Measurements from ENCODE around the gene CRB1. TPM values are rescaled to one million over a fixed set of nuclear protein-coding genes. Genes with fewer than 3 reads are reported as not detected.

Gene CRB1
- total RNA-seq, 2 experiments from 2014 or later, result 0.09 TPM; not detected in 1

DNA sequence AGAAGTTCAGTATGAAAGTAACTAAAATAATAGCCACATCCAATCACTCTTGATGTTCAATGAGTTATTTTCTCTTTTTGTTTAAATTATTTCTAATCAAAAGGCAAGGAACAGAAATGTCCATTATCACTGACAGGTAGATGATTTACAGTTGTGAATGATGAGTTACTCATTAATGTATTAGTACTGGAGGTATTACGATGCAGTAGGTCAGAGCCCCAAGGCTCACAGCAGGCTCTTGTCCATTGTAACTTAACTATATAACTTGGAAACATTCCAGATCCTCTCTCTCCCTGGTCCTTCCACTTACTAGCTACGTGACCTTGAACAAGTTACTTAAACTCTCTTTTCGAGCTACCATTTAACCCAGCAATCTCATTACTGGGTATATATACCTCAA, 39.5 kb downstream of the CRB1 start:
- Mint-ChIP-seq H3K4me3 (no peak overlapping the region), H3K27ac (no peak overlapping the region), H3K4me1 (no peaks in the 10 kb centered on the region), H3K9me3 (no peaks in the 10 kb centered on the region), H3K27me3 (peaks cover 1% of the 10 kb centered on the region), H3K36me3 (no peaks in the 10 kb centered on the region)
- ATAC-seq (ENCODE audit: low read depth) (no peak), DNase-seq (no peak)
- POLR2A ChIA-PET, result no interaction called here

DNA sequence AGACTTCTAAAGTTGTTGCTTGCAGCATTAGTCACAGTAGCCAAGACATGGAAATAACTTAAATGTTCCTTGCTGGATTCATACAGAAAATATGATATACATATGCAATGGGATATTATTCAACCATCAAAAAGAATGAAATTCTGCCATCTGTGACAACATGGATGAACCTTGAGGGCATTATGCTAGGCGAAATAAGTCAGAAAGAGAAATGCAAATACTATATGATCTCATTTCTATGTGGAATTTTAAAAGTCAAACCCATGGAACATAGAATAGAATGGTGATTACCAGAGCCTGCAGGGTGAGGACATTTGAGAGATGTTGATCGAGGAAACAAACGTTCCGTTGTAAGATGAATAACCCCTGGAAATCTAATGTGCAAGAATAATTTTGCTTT, 43.0 kb downstream of the CRB1 start:
- POLR2A ChIA-PET, result no interaction called here
- peaks cover 2% of the 10 kb centered on the region for H3K27me3 Mint-ChIP-seq
- no peak overlapping the region for H3K27ac Mint-ChIP-seq
- no peaks in the 10 kb centered on the region for H3K36me3 Mint-ChIP-seq
- H3K4me1 Mint-ChIP-seq, result no peaks in the 10 kb centered on the region
- DNase-seq (no peak), ATAC-seq (ENCODE audit: low read depth) (no peak)
- H3K9me3 Mint-ChIP-seq, result no peaks in the 10 kb centered on the region
- H3K4me3 Mint-ChIP-seq, result no peak overlapping the region

DNA sequence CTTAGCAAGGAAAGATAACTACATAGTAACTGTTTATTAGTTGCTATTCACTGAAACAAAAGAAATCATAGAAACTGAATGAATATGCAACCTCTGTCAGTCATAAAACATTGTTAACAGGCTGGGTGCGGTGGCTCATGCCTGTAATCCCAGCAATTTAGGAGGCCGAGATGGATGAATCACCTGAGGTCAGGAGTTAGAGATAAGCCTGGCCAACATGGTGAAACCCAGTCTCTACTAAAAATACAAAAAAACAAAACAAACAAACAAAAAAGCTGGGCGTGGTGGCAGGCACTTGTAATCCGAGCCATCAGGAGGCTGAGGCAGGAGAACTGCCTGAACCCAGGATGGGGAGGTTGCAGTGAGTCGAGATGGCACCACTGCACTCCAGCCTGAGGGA, 44.1 kb downstream of the CRB1 start:
- no peak overlapping the region for H3K27ac Mint-ChIP-seq
- H3K4me1 Mint-ChIP-seq, result no peaks in the 10 kb centered on the region
- no peaks in the 10 kb centered on the region for H3K36me3 Mint-ChIP-seq
- DNase-seq (no peak), ATAC-seq (ENCODE audit: low read depth) (no peak)
- POLR2A ChIA-PET, result no interaction called here
- no peak overlapping the region for H3K4me3 Mint-ChIP-seq
- peaks cover 2% of the 10 kb centered on the region for H3K27me3 Mint-ChIP-seq
- no peaks in the 10 kb centered on the region for H3K9me3 Mint-ChIP-seq

DNA sequence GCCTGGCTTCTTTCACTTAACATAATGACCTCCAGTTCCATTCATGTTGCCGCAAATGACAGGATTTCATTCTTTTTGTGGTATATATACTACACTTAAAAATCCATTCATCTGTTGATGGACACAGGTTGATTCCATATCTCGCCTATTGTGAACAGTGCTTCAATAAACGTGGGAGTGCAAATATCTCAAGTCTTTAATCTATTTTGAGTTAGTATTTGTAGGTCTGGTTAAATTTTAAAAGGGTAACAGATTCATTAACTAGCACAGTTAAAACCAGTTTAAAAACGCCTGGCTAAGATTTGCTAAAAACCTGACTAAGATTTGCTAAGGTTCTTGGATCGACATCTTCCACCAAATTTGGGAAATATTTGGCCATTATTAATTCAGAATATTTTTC, 45.7 kb downstream of the CRB1 start:
- Mint-ChIP-seq H3K36me3 (no peaks in the 10 kb centered on the region), H3K4me1 (no peaks in the 10 kb centered on the region), H3K27ac (no peak overlapping the region), H3K27me3 (peaks cover 2% of the 10 kb centered on the region), H3K4me3 (no peak overlapping the region), H3K9me3 (no peaks in the 10 kb centered on the region)
- POLR2A ChIA-PET, result no interaction called here
- ATAC-seq (ENCODE audit: low read depth) (no peak), DNase-seq (no peak)

DNA sequence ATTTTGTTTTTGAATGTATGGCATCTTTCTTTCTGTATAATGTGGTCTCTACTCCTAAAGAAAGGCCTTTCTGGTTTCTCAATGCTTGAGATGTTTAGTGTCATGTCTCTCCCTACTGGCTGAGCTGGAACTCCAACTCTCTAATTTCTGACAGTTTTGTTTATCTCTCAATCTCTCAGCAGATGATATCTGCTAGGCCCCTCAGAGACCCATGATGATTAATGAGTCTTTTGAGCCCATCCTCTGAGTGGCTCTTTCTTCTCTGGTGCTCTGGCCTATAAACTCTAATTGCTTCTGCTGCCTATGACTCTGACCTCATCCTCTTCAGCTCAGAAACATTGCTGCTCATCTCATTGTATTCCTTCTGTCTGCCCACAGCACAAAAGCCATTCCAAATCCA, 46.6 kb downstream of the CRB1 start:
- no peaks in the 10 kb centered on the region for H3K36me3 Mint-ChIP-seq
- no peak overlapping the region for H3K27ac Mint-ChIP-seq
- DNase-seq (no peak), ATAC-seq (ENCODE audit: low read depth) (no peak)
- H3K4me1 Mint-ChIP-seq, result no peaks in the 10 kb centered on the region
- peaks cover 2% of the 10 kb centered on the region for H3K27me3 Mint-ChIP-seq
- no peaks in the 10 kb centered on the region for H3K9me3 Mint-ChIP-seq
- H3K4me3 Mint-ChIP-seq, result no peak overlapping the region
- POLR2A ChIA-PET, result no interaction called here

DNA sequence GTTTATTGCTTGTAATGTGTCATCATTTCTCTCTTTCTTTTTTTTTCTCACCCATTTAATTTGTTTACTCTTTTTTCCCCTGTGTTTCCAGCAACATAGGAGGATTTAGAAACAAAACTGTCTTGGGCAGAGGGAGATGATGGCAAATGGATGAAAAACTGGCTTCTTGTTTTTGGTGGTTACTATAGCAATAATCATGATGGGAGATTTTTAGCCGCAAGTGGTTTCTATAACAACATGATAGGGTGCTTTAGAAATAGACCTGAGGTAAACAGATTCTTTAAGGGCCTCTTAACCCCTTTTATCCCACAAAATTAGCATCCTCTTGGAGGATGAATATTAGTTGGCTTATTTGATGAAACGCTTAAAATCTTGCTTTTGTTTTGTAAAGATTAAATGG, 51.6 kb downstream of the CRB1 start:
- Mint-ChIP-seq H3K4me1 (no peaks in the 10 kb centered on the region), H3K9me3 (no peaks in the 10 kb centered on the region), H3K27ac (no peak overlapping the region), H3K4me3 (no peak overlapping the region), H3K27me3 (no peaks in the 10 kb centered on the region), H3K36me3 (no peaks in the 10 kb centered on the region)
- ATAC-seq (ENCODE audit: low read depth) (no peak), DNase-seq (no peak)
- POLR2A ChIA-PET, result no interaction called here

DNA sequence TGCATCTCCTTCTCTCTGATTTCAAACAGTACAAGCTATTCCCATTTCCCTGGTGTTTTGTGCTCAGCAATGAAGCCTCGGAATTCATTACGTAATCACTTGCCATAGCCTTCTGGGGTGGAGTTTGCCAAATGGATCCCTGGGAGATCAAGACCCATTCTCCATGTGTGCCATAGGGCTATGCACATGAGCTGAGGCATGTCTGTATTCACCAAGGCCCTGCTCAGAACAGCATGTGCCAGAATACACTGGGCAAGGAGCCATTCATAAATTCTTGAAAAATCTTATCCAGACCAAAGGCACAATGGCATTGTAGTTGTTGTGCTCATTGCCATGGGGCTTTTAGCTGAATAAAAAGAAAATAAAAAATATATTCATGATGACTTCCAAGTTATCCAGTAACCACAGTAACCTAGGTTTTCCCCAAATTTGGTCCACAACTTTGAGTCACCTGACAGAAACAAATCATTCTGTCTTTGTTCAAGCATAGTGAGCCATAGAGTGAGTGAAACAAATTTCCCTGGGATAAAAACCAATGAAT, 53.0 kb downstream of the CRB1 start:
- Mint-ChIP-seq H3K27ac (no peak overlapping the region), H3K4me3 (no peak overlapping the region), H3K9me3 (no peaks in the 10 kb centered on the region), H3K36me3 (no peaks in the 10 kb centered on the region), H3K4me1 (no peaks in the 10 kb centered on the region), H3K27me3 (no peaks in the 10 kb centered on the region)
- POLR2A ChIA-PET, result no interaction called here
- no peak for ATAC-seq (ENCODE audit: low read depth)
- no peak for DNase-seq

DNA sequence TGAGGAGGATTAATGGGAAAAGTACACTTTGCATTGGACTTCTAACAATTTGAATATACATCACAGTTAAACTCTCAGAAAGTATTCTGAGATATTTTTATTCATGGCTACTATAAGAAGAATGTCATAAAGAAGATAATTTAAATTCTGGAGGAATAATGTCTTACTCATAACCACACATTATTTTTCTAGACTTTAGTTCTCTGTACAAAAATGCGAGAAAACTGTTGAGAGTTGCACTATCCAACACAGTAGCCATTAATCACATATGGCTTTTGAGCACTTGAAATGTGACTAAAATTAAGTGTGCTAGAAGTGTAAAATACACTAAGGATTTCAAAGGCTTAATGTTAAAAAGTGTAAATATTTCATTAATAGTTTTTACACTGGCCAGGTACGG, 53.8 kb downstream of the CRB1 start:
- Mint-ChIP-seq H3K27me3 (no peaks in the 10 kb centered on the region), H3K27ac (no peak overlapping the region), H3K36me3 (no peaks in the 10 kb centered on the region), H3K4me1 (no peaks in the 10 kb centered on the region), H3K9me3 (no peaks in the 10 kb centered on the region), H3K4me3 (no peak overlapping the region)
- no peak for ATAC-seq (ENCODE audit: low read depth)
- POLR2A ChIA-PET, result no interaction called here
- DNase-seq, result no peak

DNA sequence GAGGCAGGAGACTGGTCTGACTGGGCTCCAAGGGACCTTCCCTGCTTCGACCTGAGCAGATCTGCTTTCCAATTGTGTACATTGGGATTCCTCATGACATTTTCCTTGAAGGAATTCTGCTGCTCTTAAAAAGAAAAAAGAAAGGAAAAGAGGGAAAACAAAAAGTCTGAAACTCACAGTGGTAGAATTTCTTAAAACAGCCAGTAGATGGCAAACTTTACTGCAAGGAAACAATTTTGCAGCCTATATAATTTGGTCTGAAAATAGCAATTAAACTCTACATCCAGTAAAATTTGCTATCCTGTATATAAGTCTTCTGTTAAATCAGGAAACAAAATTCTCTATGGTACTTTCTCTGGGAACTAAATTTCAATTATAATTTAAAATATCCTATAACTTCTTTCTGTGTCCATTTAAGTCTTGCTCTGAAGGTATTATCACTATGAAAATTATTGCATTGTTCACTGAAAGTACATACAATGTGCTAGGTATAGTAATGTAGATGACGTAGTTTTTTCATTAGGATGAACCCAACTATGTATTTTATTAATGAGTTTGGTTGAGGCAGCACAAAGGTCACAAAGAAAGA, 59.8 kb downstream of the CRB1 start:
- no peaks in the 10 kb centered on the region for H3K9me3 Mint-ChIP-seq
- POLR2A ChIA-PET, result no interaction called here
- H3K4me1 Mint-ChIP-seq, result no peaks in the 10 kb centered on the region
- peaks cover 10% of the 10 kb centered on the region for H3K27me3 Mint-ChIP-seq
- no peak overlapping the region for H3K4me3 Mint-ChIP-seq
- H3K36me3 Mint-ChIP-seq, result no peaks in the 10 kb centered on the region
- H3K27ac Mint-ChIP-seq, result no peak overlapping the region
- no peak for ATAC-seq (ENCODE audit: low read depth)
- no peak for DNase-seq

DNA sequence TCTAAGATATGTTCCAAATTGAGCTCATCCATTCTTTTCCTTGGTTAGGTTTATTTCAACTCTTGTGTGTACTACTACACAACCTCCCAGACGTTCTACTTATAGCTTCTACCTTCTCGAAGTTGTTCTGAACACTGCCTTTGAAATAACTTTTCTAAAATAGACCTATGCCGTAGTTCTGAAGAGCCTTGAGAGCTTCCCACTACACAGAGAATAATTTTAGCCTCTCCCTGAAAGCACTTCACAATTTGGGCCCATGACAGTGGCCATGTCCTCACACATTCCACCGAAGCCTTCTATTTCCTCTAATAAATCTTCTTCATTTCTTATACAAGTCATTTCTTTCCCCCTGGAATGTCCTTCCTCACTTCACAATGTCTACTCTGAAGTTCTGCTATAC, 62.2 kb downstream of the CRB1 start:
- no peak for DNase-seq
- Mint-ChIP-seq H3K27ac (no peak overlapping the region), H3K27me3 (peaks cover 10% of the 10 kb centered on the region), H3K36me3 (no peaks in the 10 kb centered on the region), H3K9me3 (no peaks in the 10 kb centered on the region), H3K4me3 (no peak overlapping the region), H3K4me1 (no peaks in the 10 kb centered on the region)
- POLR2A ChIA-PET, result no interaction called here
- ATAC-seq (ENCODE audit: low read depth), result no peak

DNA sequence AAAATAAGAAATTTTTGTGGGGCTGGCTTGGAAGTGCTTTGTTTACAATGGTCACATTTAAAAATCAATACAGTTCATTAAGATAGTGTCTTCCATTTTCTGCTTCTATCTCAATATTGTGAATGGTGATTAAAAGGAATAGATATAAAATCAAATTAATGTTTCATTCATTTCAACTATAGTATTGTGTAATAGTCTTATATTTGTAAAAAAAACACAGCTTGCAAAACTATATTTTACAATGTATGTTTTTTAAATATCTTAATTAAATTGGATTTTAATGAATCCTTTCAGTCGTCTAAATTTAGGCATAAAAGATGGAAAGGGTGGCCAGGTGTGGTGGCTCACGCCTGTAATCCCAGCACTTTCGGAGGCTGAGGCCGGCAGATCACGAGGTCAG, 63.5 kb downstream of the CRB1 start:
- H3K36me3 Mint-ChIP-seq, result no peaks in the 10 kb centered on the region
- no peak for DNase-seq
- POLR2A ChIA-PET, result no interaction called here
- peaks cover 10% of the 10 kb centered on the region for H3K27me3 Mint-ChIP-seq
- no peaks in the 10 kb centered on the region for H3K9me3 Mint-ChIP-seq
- H3K4me3 Mint-ChIP-seq, result no peak overlapping the region
- ATAC-seq (ENCODE audit: low read depth), result no peak
- H3K4me1 Mint-ChIP-seq, result peaks cover 2% of the 10 kb centered on the region
- H3K27ac Mint-ChIP-seq, result no peak overlapping the region

DNA sequence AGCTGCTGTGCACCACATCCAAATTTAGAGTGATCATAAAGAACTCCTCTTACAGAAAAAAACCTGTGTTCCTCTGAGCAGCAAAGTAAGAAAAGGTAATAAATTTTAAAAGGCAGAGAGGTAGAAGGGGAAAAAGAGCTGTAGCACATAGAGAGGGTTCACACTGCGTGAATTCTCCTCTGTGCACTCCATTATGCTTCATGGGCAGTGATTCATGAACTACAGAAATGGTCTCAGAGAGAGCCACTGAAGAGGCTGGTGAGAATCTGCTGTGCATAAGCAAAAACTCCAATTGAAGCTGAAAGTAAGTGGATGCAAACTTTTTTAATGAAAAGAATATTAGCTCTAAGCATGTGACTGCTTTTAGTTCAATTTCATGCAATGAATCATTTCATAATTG, 65.0 kb downstream of the CRB1 start:
- ATAC-seq (ENCODE audit: low read depth), result no peak

DNA sequence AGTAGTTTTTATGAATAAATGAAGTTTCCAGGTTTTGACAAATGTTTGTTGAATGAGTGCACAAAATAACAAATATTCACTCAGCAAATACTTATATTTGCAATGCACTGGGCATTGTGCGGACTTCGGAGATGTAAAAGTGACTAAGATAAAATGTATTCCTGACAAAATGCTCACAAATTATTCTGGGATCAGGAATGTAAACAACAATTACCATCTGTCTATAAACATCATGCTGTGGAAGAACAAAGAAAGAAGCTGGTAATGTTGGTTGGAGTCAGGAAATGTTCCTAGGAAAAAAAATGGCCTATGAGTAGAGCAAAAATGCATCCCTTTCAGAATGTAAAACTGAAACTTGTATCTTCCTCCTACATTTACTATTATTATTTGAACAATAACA, 68.5 kb downstream of the CRB1 start:
- peaks cover 6% of the 10 kb centered on the region for H3K4me1 Mint-ChIP-seq
- peaks cover 5% of the 10 kb centered on the region for H3K36me3 Mint-ChIP-seq
- H3K27ac Mint-ChIP-seq, result no peak overlapping the region
- H3K27me3 Mint-ChIP-seq, result peaks cover 2% of the 10 kb centered on the region
- no peak overlapping the region for H3K4me3 Mint-ChIP-seq
- ATAC-seq (ENCODE audit: low read depth) (no peak), DNase-seq (no peak)
- POLR2A ChIA-PET, result no interaction called here
- H3K9me3 Mint-ChIP-seq, result no peaks in the 10 kb centered on the region

More for the DNA sequence above, 65.0 kb downstream of the CRB1 start:
- no peak for DNase-seq
- Mint-ChIP-seq H3K36me3 (no peaks in the 10 kb centered on the region), H3K4me3 (no peak overlapping the region), H3K27ac (no peak overlapping the region), H3K9me3 (no peaks in the 10 kb centered on the region), H3K27me3 (peaks cover 9% of the 10 kb centered on the region), H3K4me1 (peaks cover 2% of the 10 kb centered on the region)
- POLR2A ChIA-PET, result no interaction called here

DNA sequence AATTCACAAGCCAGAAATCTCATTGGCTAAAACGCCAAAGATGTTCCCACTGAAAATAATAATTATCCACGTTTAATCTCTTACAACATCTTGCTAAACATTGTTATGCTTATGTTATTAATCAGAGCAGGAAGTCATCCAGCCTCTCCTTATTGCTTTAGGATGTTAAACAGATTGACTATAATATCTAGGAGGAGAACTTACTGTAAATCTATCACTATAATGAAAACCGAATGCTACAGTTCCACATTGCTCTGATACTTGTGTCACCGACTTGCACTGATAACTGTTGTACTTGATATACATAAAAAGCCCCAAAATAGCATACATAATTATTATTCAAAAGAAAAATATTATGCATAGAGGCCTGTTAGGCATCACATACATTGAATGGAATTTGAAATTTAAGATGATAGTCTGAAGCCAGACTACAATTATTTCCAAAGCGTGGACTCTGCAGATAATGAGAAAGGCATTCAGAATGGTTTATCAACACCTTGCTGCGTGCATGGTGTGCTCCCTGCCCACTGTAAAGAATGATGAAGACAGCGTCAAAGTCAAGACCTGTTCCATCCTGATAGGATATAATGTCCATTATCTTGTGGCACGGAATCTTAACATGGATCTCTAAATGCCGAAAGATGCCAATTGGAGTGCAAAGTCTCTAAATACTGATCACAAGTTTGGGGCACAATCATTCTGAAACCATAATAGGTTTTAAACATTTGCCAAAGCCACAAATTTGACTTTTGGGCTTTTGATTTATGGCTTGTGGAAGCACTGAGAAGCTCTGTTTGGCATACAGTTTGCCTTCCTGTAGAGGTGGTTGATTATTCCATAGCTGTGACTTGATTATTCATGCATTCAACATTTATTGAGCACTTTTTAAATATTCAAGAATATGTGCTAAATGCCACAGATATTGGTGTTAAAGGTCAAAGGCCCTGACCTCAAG, 71.3 kb downstream of the CRB1 start:
- Mint-ChIP-seq H3K4me3 (no peak overlapping the region), H3K36me3 (peaks cover 5% of the 10 kb centered on the region), H3K9me3 (no peaks in the 10 kb centered on the region), H3K27ac (no peak overlapping the region), H3K4me1 (peaks cover 16% of the 10 kb centered on the region), H3K27me3 (peaks cover 5% of the 10 kb centered on the region)
- ATAC-seq (ENCODE audit: low read depth) (no peak), DNase-seq (no peak)
- POLR2A ChIA-PET, result no interaction called here
